PC-3 (cell line): ENCODE data around the gene RHOH. TPM values are rescaled to one million over a fixed set of nuclear protein-coding genes. Genes with fewer than 3 reads are reported as not detected.

ENCODE experiments used
- ATAC-seq: fragments of 200-7000 bp; cut with Tn5 transposase; 2 replicates; pipeline ENCODE4 v1.9.1; 2020; ENCODE audit warnings: mild to moderate bottlenecking, moderate library complexity
- BruUV-seq: library from RNA; stranded (reverse); fragments of 400-500 nt; replicated peaks from 2 replicates; lab custom pipeline; 2021; lab: Mats Ljungman, UMichigan
- CTCF ChIA-PET: fragments of 300-600 bp; sonication (Branson Sonifier 250); formaldehyde crosslinking; loops from one replicate; lab custom pipeline; 2022; ENCODE audit warnings: antibody characterized with exemption; lab: Charles Lee
- POLR2A ChIA-PET: fragments of 300-600 bp; sonication (Branson Sonifier 250); formaldehyde crosslinking; loops from one replicate; lab custom pipeline; 2022; ENCODE audit warnings: antibody characterized with exemption; ENCODE audit not compliant: unreplicated experiment; lab: Charles Lee
- DNase-seq: peaks from one replicate; pipeline ENCODE4 v3.0.0-alpha.2; 2015
- H2AFZ ChIP-seq: fragments of 300-600 bp; sonication (generic); 2 replicates; pipeline ENCODE4 v1.6.0; 2016; ENCODE audit warnings: antibody characterized with exemption, low read length
- H3F3A ChIP-seq: fragments of 300-600 bp; sonication (generic); one replicate; pipeline ENCODE4 v1.6.0; 2017; ENCODE audit warnings: antibody characterized with exemption, low read length, control low read depth, mild to moderate bottlenecking; ENCODE audit not compliant: unreplicated experiment
- H3K27ac ChIP-seq: fragments of 300-600 bp; sonication (generic); 2 replicates; pipeline ENCODE4 v1.5.1; 2016; ENCODE audit warnings: mild to moderate bottlenecking, low read length
- H3K27me3 ChIP-seq: fragments of 300-600 bp; sonication (generic); 2 replicates; pipeline ENCODE4 v1.6.1; 2016; ENCODE audit warnings: low read length, mixed read lengths
- H3K36me3 ChIP-seq: fragments of 300-600 bp; sonication (generic); 2 replicates; pipeline ENCODE4 v1.6.1; 2016; ENCODE audit warnings: low read depth, mixed run types, low read length, mixed read lengths
- H3K4me1 ChIP-seq: fragments of 300-600 bp; sonication (generic); 2 replicates; pipeline ENCODE4 v1.5.1; 2016; ENCODE audit warnings: low read length; ENCODE audit not compliant: insufficient read depth
- H3K4me2 ChIP-seq: fragments of 300-600 bp; sonication (generic); 2 replicates; pipeline ENCODE4 v1.6.0; 2016; ENCODE audit warnings: low read length
- H3K4me3 ChIP-seq: fragments of 300-600 bp; sonication (generic); 2 replicates; pipeline ENCODE4 v1.5.1; 2016; ENCODE audit warnings: mild to moderate bottlenecking, low read length, mixed read lengths
- H3K79me2 ChIP-seq: fragments of 300-600 bp; sonication (generic); 2 replicates; pipeline ENCODE4 v1.6.1; 2017; ENCODE audit warnings: low read length, mixed read lengths
- H3K9ac ChIP-seq: fragments of 300-600 bp; sonication (generic); 2 replicates; pipeline ENCODE4 v1.6.0; 2016; ENCODE audit warnings: mild to moderate bottlenecking, low read length
- H3K9me2 ChIP-seq: fragments of 300-600 bp; sonication (generic); replicated peaks from 2 replicates; pipeline ENCODE4 v1.6.1; 2016; ENCODE audit warnings: mixed run types, low read length, mixed read lengths
- H3K9me3 ChIP-seq: fragments of 300-600 bp; sonication (generic); 2 replicates; pipeline ENCODE4 v1.6.1; 2016; ENCODE audit warnings: low read length, mixed read lengths
- H4K20me1 ChIP-seq: fragments of 300-600 bp; sonication (generic); 2 replicates; pipeline ENCODE4 v1.6.1; 2016; ENCODE audit warnings: low read length, mixed read lengths
- EZH2 ChIP-seq: fragments of 300-600 bp; sonication (generic); IDR thresholded peaks from one replicate; pipeline ENCODE4 v1.6.1; 2017; ENCODE audit warnings: antibody characterized with exemption, mild to moderate bottlenecking, low read length; ENCODE audit not compliant: unreplicated experiment
- EZH2phosphoT487 ChIP-seq: fragments of 300-600 bp; sonication (generic); IDR thresholded peaks from 2 replicates; pipeline ENCODE4 v1.6.1; 2018; ENCODE audit warnings: mild to moderate bottlenecking, antibody characterized with exemption, low read length, borderline replicate concordance
- intact Hi-C: fragments of 100-400 bp; cut with micrococcal nuclease; formaldehyde crosslinking; loops from 2 replicates; pipeline ENCODE4 v1.9.0; 2023
- total RNA-seq: library from RNA; depleted of rRNA; stranded (reverse); fragments of >200 nt; gene quantifications from 2 replicates; pipeline ENCODE4 v1.2.3, GENCODE V29; 2014
- TF ChIP-seq, protein P1 (sequence below): fragments of 300-600 bp; sonication (generic); conservative IDR thresholded peaks from 2 replicates; pipeline ENCODE4 v1.5.1; 2017; ENCODE audit warnings: antibody characterized with exemption, low read depth, mild to moderate bottlenecking, low read length

RHOH gene
- total RNA-seq, 1 experiment from 2014 or later, result not detected

DNA sequence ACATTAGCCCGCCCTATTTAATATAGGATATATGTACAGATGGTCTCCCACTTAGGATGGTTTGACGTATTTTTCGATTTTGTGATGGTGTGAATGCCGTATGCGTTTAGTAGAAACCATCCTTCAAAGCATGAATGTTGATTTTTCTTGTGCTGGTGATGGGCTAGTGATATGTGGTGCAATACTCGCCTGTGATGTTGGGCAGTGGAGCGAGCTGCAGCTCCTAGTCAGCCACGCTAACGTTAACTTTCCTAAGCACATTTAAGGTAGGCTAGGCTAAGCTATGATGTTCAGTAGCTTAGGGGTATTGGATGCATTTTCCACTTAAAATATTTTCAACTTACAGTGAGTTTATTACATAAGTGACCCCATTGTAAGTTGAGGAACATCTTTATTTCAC, 36.6 kb upstream of the RHOH start:
- no peaks in the 10 kb centered on the region for H3F3A ChIP-seq
- no peaks in the 10 kb centered on the region for H3K79me2 ChIP-seq
- H3K27me3 ChIP-seq, result no peaks in the 10 kb centered on the region
- no peak overlapping the region for H2AFZ ChIP-seq
- no peaks in the 10 kb centered on the region for H3K4me1 ChIP-seq
- ChIA-PET CTCF (no interaction called here), POLR2A (no interaction called here)
- BruUV-seq, result no TSS peak
- H3K9me3 ChIP-seq, result no peaks in the 10 kb centered on the region
- H3K9me2 ChIP-seq, result no peaks in the 10 kb centered on the region
- intact Hi-C loops, result no loop called here
- no peaks in the 10 kb centered on the region for H4K20me1 ChIP-seq
- no peak overlapping the region for H3K9ac ChIP-seq
- H3K27ac ChIP-seq, result no peak overlapping the region
- no peak overlapping the region for H3K4me3 ChIP-seq
- no peak for ATAC-seq
- no peak overlapping the region for H3K4me2 ChIP-seq
- DNase-seq, result no peak
- H3K36me3 ChIP-seq, result no peaks in the 10 kb centered on the region
- TF ChIP-seq EZH2, result no peak
- TF ChIP-seq, protein P1, sequence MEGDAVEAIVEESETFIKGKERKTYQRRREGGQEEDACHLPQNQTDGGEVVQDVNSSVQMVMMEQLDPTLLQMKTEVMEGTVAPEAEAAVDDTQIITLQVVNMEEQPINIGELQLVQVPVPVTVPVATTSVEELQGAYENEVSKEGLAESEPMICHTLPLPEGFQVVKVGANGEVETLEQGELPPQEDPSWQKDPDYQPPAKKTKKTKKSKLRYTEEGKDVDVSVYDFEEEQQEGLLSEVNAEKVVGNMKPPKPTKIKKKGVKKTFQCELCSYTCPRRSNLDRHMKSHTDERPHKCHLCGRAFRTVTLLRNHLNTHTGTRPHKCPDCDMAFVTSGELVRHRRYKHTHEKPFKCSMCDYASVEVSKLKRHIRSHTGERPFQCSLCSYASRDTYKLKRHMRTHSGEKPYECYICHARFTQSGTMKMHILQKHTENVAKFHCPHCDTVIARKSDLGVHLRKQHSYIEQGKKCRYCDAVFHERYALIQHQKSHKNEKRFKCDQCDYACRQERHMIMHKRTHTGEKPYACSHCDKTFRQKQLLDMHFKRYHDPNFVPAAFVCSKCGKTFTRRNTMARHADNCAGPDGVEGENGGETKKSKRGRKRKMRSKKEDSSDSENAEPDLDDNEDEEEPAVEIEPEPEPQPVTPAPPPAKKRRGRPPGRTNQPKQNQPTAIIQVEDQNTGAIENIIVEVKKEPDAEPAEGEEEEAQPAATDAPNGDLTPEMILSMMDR, result no peak
- no peak for TF ChIP-seq EZH2phosphoT487

DNA sequence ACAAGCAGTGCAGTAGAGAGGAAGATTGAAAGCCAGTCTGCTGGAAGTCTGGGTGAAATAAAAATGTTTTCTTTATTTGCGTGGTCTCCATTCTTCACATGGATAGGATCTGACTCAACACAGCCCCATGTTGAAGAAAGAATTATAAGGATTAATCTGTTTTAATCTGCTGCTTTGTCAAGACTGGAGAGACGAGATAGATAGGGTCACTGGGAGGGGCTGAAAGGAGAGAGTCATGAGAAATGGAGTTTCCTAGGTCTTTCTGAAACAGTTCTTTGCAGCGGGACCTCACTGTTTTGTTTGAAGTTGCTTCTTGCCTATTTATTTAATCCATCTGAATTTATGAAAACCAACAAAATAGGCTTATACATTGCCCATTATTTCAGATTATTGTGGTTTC, 32.4 kb upstream of the RHOH start:
- H3K9me3 ChIP-seq, result no peaks in the 10 kb centered on the region
- no peaks in the 10 kb centered on the region for H4K20me1 ChIP-seq
- no peak overlapping the region for H3K4me3 ChIP-seq
- H2AFZ ChIP-seq, result no peak overlapping the region
- intact Hi-C loops, result no loop called here
- POLR2A ChIA-PET, result no interaction called here
- CTCF ChIA-PET, result no interaction called here
- no peak overlapping the region for H3K9ac ChIP-seq
- DNase-seq, result no peak
- H3K27ac ChIP-seq, result no peak overlapping the region
- no peaks in the 10 kb centered on the region for H3K36me3 ChIP-seq
- no peaks in the 10 kb centered on the region for H3K79me2 ChIP-seq
- TF ChIP-seq EZH2, result no peak
- TF ChIP-seq EZH2phosphoT487, result no peak
- TF ChIP-seq, protein P1, result no peak
- H3K9me2 ChIP-seq, result no peaks in the 10 kb centered on the region
- TSS peak; percentile 5 for BruUV-seq
- no peaks in the 10 kb centered on the region for H3K27me3 ChIP-seq
- no peak overlapping the region for H3K4me2 ChIP-seq
- H3F3A ChIP-seq, result no peaks in the 10 kb centered on the region
- H3K4me1 ChIP-seq, result no peaks in the 10 kb centered on the region
- no peak for ATAC-seq

DNA sequence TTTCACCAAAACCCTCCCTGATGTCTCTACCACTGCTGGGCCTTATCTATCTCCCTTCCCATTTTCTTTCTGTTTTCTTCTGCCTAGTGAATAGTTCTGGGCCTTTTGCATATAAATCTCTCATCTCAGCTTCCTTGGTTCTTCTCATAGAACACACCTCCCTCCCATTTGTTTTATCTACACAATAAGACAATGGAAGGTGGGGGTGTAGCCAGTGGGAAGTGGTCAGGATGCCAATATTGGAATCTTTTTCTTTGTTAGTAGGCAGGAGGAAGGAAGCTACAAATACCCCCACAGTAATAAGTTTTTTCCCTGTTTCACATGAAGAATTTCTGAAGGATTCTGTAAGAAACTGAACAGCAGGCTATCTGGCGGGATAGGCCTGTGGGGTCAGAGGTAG, 30.9 kb upstream of the RHOH start:
- Histone ChIP-seq H3K4me2 (no peak overlapping the region), H4K20me1 (no peaks in the 10 kb centered on the region), H3K9me3 (no peaks in the 10 kb centered on the region), H3K36me3 (no peaks in the 10 kb centered on the region), H3K27me3 (no peaks in the 10 kb centered on the region), H3K9ac (no peak overlapping the region), H3K4me3 (no peak overlapping the region), H3F3A (no peaks in the 10 kb centered on the region), H3K79me2 (no peaks in the 10 kb centered on the region), H3K4me1 (no peaks in the 10 kb centered on the region), H3K9me2 (no peaks in the 10 kb centered on the region), H2AFZ (no peak overlapping the region), H3K27ac (no peak overlapping the region)
- ATAC-seq (no peak), DNase-seq (no peak)
- intact Hi-C loops, result no loop called here
- no peak for TF ChIP-seq EZH2phosphoT487
- TF ChIP-seq, protein P1, result no peak
- no peak for TF ChIP-seq EZH2
- CTCF ChIA-PET, result no interaction called here
- POLR2A ChIA-PET, result no interaction called here
- no TSS peak for BruUV-seq
